Left lung (tissue), 10 donors: ENCODE results near the gene HDAC4. TPM values are rescaled to one million over a fixed set of nuclear protein-coding genes. Genes with fewer than 3 reads are reported as not detected.
"Not testable (repeated sequence)": the region's sequence is repeated elsewhere in the genome, so short reads cannot be mapped to it uniquely, and the experiment has no call there.

ENCODE experiments used
- ATAC-seq: fragments of 200-7000 bp; cut with Tn5 transposase; one replicate; pipeline ENCODE4 v1.9.1; 2020; ENCODE audit warnings: moderate library complexity
- DNase-seq, 4 donors: peaks; one replicate each; pipeline ENCODE4 v3.0.0-alpha.2; 2013 to 2020
- H3K27ac ChIP-seq, 2 donors: fragments of 200-600 bp; sonication (generic) in 1 of 2; one replicate each; pipeline versions ENCODE4 v1.5.0 to v1.8.0; 2020 to 2021
- H3K27me3 ChIP-seq, 2 donors: fragments of 200-600 bp; sonication (generic) in 1 of 2; one replicate each; pipeline versions ENCODE4 v1.5.0 to v1.8.0; 2020 to 2021
- H3K36me3 ChIP-seq, 2 donors: fragments of 200-600 bp; sonication (generic) in 1 of 2; one replicate each; pipeline versions ENCODE4 v1.5.0 to v1.8.0; 2020 to 2021
- H3K4me1 ChIP-seq, 2 donors: fragments of 200-600 bp; one replicate each; pipeline ENCODE4 v1.8.0; 2021
- H3K4me3 ChIP-seq, 2 donors: fragments of 200-600 bp; sonication (generic) in 1 of 2; one replicate each; pipeline versions ENCODE4 v1.5.0 to v1.8.0; 2020 to 2021; ENCODE audit warnings: mild to moderate bottlenecking in 1 of 2
- H3K9me3 ChIP-seq, 2 donors: fragments of 200-600 bp; sonication (generic) in 1 of 2; one replicate each; pipeline versions ENCODE4 v1.5.0 to v1.8.0; 2020 to 2021
- CTCF ChIP-seq, 2 donors: fragments of 200-600 bp; sonication (generic) in 1 of 2; IDR thresholded peaks; one replicate each; pipeline versions ENCODE4 v1.5.0 to v1.8.0; 2021; ENCODE audit warnings: antibody characterized with exemption in 2 of 2
- intact Hi-C, 2 donors: fragments of 100-400 bp; cut with DNase I; formaldehyde crosslinking; loops; one replicate each; pipeline versions ENCODE4 v1.11.2 to v1.14.2; 2022
- polyA plus RNA-seq, 6 donors: library from polyadenylated mRNA; unstranded; fragments of 120-200 nt; gene quantifications; one replicate each; pipeline ENCODE4 v1.2.1, GENCODE V29; 2013; ENCODE audit not compliant: insufficient read length in 6 of 6
- total RNA-seq, 2 donors: library from RNA; stranded (reverse); fragmentation: NEBNext Ultra II Directional; extraction: Animal tissue kit (Norgen Biotek cat#: 25700); gene quantifications; one replicate each; pipeline ENCODE4 v1.2.1, GENCODE V29; 2021
- donor health status: DM: no; HTN: yes; CAD: no.
- donor health status: DM: no; HTN: no; CAD: no.

Gene HDAC4
- total and polyA plus RNA-seq, 8 donors, result 9.9 to 36.8 (median 12.8) TPM

- no peak for ATAC-seq
- TF ChIP-seq CTCF (IDR thresholded peaks at IDR 0.05), result no peak
- no peaks in the 10 kb centered on the region for H3K36me3 ChIP-seq
Measured at GRCh38 chr2:239282448-239283287, 118.2 kb downstream of the HDAC4 start.

DNA sequence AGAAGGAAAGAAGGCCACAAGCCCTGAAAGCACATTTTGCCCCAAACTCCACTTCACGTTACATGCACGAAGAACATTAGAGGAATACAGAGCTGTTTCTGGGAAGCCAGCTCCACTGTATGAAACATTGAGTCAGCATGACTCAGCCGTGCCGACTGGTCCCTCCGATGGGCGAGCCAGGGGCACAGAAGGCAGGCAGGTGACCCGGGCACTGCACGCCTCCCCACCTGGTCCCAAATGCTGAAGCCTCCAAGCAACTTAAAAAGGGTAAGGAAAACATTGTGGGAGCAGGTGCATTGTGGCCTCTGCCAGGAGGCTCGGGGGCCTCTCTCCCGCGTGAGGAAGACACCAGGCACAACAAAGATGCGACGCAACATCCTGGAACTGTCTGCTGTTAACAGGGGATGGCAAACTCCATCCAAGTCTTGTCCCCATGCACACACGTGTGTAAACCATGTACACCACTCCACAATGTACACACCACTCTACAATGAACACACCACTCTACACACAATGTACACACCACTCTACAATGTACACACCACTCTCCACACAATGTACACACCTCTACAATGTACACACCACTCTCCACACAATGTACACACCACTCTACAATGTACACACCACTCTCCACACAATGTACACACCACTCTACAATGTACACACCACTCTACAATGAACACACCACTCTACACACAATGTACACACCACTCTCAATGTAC, 120.4 kb downstream of the HDAC4 start:
- H3K4me3 ChIP-seq, H3K36me3 ChIP-seq, H3K9me3 ChIP-seq, intact Hi-C loops, H3K27me3 ChIP-seq: not testable (repeated sequence)
- Histone ChIP-seq H3K27ac (peak overlapping the region in 1 of 2 donors; percentile 84), H3K4me1 (peaks cover 18 to 72% of the 10 kb centered on the region in 2 donors)
- ATAC-seq (peak; percentile 33), DNase-seq (peak in 2 of 4 donors; percentile 67 to 87)

More at GRCh38 chr2:239282448-239283287, 118.2 kb downstream of the HDAC4 start:
- peak in 1 of 4 donors; percentile 23 for DNase-seq
- Histone ChIP-seq H3K27me3 (no peaks in the 10 kb centered on the region), H3K9me3 (no peaks in the 10 kb centered on the region), H3K4me3 (no peak overlapping the region), H3K27ac (no peak overlapping the region), H3K4me1 (peaks cover 19 to 64% of the 10 kb centered on the region in 2 donors)
- intact Hi-C loops, result no loop called here

GRCh38 chr2:239279508-239280295, 121.1 kb downstream of the HDAC4 start:
- peaks cover 19 to 72% of the 10 kb centered on the region in 2 donors for H3K4me1 ChIP-seq
- no peaks in the 10 kb centered on the region for H3K9me3 ChIP-seq
- DNase-seq (peak in 1 of 4 donors; percentile 30), ATAC-seq (no peak)
- TF ChIP-seq CTCF (IDR thresholded peaks at IDR 0.05), result no peak
- intact Hi-C loops, result no loop called here
- H3K27ac ChIP-seq, result peak overlapping the region in 1 of 2 donors; percentile 84
- no peaks in the 10 kb centered on the region for H3K27me3 ChIP-seq
- no peak overlapping the region for H3K4me3 ChIP-seq
- H3K36me3 ChIP-seq, result no peaks in the 10 kb centered on the region

DNA sequence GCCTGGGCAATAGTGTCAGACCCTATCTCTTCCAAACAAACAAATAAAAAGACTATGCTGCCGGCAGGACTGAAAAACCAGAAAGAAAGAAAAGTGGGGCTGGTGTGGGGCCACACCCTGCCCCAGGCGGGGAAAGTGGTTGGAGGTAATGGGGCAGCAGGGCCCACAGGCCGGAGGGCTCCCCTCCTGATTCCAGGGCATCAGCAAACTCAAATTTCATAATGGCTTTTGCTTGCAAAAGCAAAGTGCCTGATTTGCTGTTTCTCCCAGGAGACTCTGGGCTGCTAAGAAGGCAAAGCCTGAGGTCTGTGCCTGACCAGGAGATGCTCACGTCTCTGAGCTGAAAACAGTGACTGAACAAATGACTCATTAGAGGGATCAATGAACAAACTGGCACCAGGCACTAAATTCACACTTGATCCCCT, 121.9 kb downstream of the HDAC4 start:
- peaks cover 20 to 72% of the 10 kb centered on the region in 2 donors for H3K4me1 ChIP-seq

More for the DNA sequence above, 121.9 kb downstream of the HDAC4 start:
- ATAC-seq, result no peak
- no peak for DNase-seq
- intact Hi-C loops, result no loop called here
- Histone ChIP-seq H3K27ac (peak overlapping the region in 1 of 2 donors; percentile 21), H3K36me3 (no peaks in the 10 kb centered on the region), H3K4me3 (no peak overlapping the region), H3K9me3 (no peaks in the 10 kb centered on the region), H3K27me3 (no peaks in the 10 kb centered on the region)
- no peak for TF ChIP-seq CTCF (IDR thresholded peaks at IDR 0.05)
